Trophoblast cell (in vitro differentiated cells and primary cell): ENCODE results near the gene FPGS.

Source experiments
- DNase-seq, 2 donors: peaks; one replicate each; pipeline ENCODE4 v3.0.0-alpha.2; 2016
- H2AFZ ChIP-seq: 2 replicates; pipeline ENCODE4 v1.6.1; 2013; ENCODE audit warnings: low read length, moderate library complexity, mild to moderate bottlenecking; ENCODE audit not compliant: insufficient read depth, poor library complexity
- H2AK5ac ChIP-seq: 2 replicates; pipeline ENCODE4 v1.6.1; 2013; ENCODE audit warnings: mild to moderate bottlenecking, low read length
- H2BK120ac ChIP-seq: 2 replicates; pipeline ENCODE4 v1.6.1; 2013; ENCODE audit warnings: low read length, mild to moderate bottlenecking, moderate library complexity; ENCODE audit not compliant: insufficient read depth, poor library complexity
- H2BK12ac ChIP-seq: 2 replicates; pipeline ENCODE4 v1.6.1; 2013; ENCODE audit warnings: mild to moderate bottlenecking, low read length, moderate library complexity
- H2BK5ac ChIP-seq: 2 replicates; pipeline ENCODE4 v1.6.1; 2013; ENCODE audit warnings: low read length, low read depth, moderate library complexity, mild to moderate bottlenecking; ENCODE audit not compliant: poor library complexity
- H3K14ac ChIP-seq: 2 replicates; pipeline ENCODE4 v1.6.1; 2013; ENCODE audit warnings: mild to moderate bottlenecking, low read length
- H3K18ac ChIP-seq: 2 replicates; pipeline ENCODE4 v1.6.1; 2013; ENCODE audit warnings: mild to moderate bottlenecking, low read length
- H3K23ac ChIP-seq: 2 replicates; pipeline ENCODE4 v1.6.1; 2013; ENCODE audit warnings: low read length
- H3K27ac ChIP-seq: 2 replicates; pipeline ENCODE4 v1.5.1; 2013; ENCODE audit warnings: low read depth, mild to moderate bottlenecking, inconsistent platforms, low read length, moderate library complexity
- H3K27me3 ChIP-seq: 2 replicates; pipeline ENCODE4 v1.6.1; 2013; ENCODE audit warnings: inconsistent platforms, mild to moderate bottlenecking, low read length, moderate library complexity; ENCODE audit not compliant: insufficient read depth
- H3K36me3 ChIP-seq, 2 experiments: 1 replicate in 1 of 2; 2 replicates in 1 of 2; pipeline ENCODE4 v1.6.1; 2013; ENCODE audit warnings: low read length in 2 of 2, mild to moderate bottlenecking in 2 of 2, moderate library complexity in 1 of 2; ENCODE audit not compliant: insufficient read depth in 2 of 2, control insufficient read depth in 1 of 2
- H3K4ac ChIP-seq: 2 replicates; pipeline ENCODE4 v1.6.1; 2013; ENCODE audit warnings: low read depth, mild to moderate bottlenecking, low read length, moderate library complexity
- H3K4me1 ChIP-seq, 2 experiments: 1 replicate in 1 of 2; 2 replicates in 1 of 2; pipeline ENCODE4 v1.6.1; 2013; ENCODE audit warnings: low read length in 2 of 2, mild to moderate bottlenecking in 2 of 2, moderate library complexity in 1 of 2; ENCODE audit not compliant: insufficient read depth in 2 of 2, control insufficient read depth in 1 of 2
- H3K4me2 ChIP-seq: 2 replicates; pipeline ENCODE4 v1.6.1; 2013; ENCODE audit warnings: inconsistent platforms, mild to moderate bottlenecking, low read length, moderate library complexity
- H3K4me3 ChIP-seq: 2 replicates; pipeline ENCODE4 v1.5.1; 2013; ENCODE audit warnings: mild to moderate bottlenecking, low read depth, low read length, inconsistent platforms
- H3K79me1 ChIP-seq: one replicate; pipeline ENCODE4 v1.6.1; 2013; ENCODE audit warnings: low read length
- H3K79me2 ChIP-seq: 2 replicates; pipeline ENCODE4 v1.6.1; 2013; ENCODE audit warnings: low read length, mild to moderate bottlenecking; ENCODE audit not compliant: control insufficient read depth, insufficient read depth, poor library complexity
- H3K9ac ChIP-seq: 2 replicates; pipeline ENCODE4 v1.6.1; 2013; ENCODE audit warnings: mild to moderate bottlenecking, low read length
- H3K9me3 ChIP-seq: 2 replicates; pipeline ENCODE4 v1.6.1; 2013; ENCODE audit warnings: low read depth, mild to moderate bottlenecking, control low read depth, inconsistent platforms, low read length; ENCODE audit not compliant: insufficient read depth
- H4K12ac ChIP-seq: 2 replicates; pipeline ENCODE4 v1.6.1; 2013; ENCODE audit warnings: low read depth, mild to moderate bottlenecking, low read length, moderate library complexity
- H4K8ac ChIP-seq: 2 replicates; pipeline ENCODE4 v1.6.1; 2013; ENCODE audit warnings: low read depth, mild to moderate bottlenecking, low read length, moderate library complexity
- H4K91ac ChIP-seq: one replicate; pipeline ENCODE4 v1.6.1; 2013; ENCODE audit warnings: low read depth, mild to moderate bottlenecking, low read length, moderate library complexity
- WGBS: extraction: QIAGEN DNeasy Blood & Tissue Kit; methylation state at CpG from one replicate; pipeline ENCODE4 v1.1.7; 2013; ENCODE audit warnings: missing lambda C conversion rate; ENCODE audit not compliant: insufficient read length, insufficient coverage; ENCODE audit errors: extremely low coverage; 5-methylcytosine and 5-hydroxymethylcytosine counted together

FPGS gene

GRCh38 chr9:127796225-127796813, 6.4 kb upstream of the FPGS start:
- no peak overlapping the region for H3K9ac ChIP-seq
- H4K8ac ChIP-seq: no peak overlapping the region
- H3K79me1 ChIP-seq: no peaks in the 10 kb centered on the region
- no peak overlapping the region for H3K18ac ChIP-seq
- no peak overlapping the region for H4K12ac ChIP-seq
- no peak overlapping the region for H3K27ac ChIP-seq
- H3K14ac ChIP-seq: no peak overlapping the region
- no peak overlapping the region for H3K4me2 ChIP-seq
- H3K4me3 ChIP-seq: no peak overlapping the region
- H3K27me3 ChIP-seq: no peaks in the 10 kb centered on the region
- no peak overlapping the region for H2BK120ac ChIP-seq
- no peaks in the 10 kb centered on the region for H3K4me1 ChIP-seq
- no peak for DNase-seq
- H2BK12ac ChIP-seq: no peak overlapping the region
- H3K9me3 ChIP-seq: no peaks in the 10 kb centered on the region
- H3K36me3 ChIP-seq: peaks cover 15 to 16% of the 10 kb centered on the region in 2 experiments
- no peak overlapping the region for H2AK5ac ChIP-seq
- no peak overlapping the region for H3K23ac ChIP-seq
- H2BK5ac ChIP-seq: no peak overlapping the region
- no CpG with 5 or more reads among the region's 8 CpGs for WGBS
- no peak overlapping the region for H3K4ac ChIP-seq
- no peak overlapping the region for H4K91ac ChIP-seq
- no peaks in the 10 kb centered on the region for H3K79me2 ChIP-seq
- H2AFZ ChIP-seq: no peak overlapping the region

GRCh38 chr9:127796852-127797370, 5.8 kb upstream of the FPGS start:
- H3K27me3 ChIP-seq: no peaks in the 10 kb centered on the region
- no peak overlapping the region for H3K4me2 ChIP-seq
- no peak for DNase-seq
- no peak overlapping the region for H3K4me3 ChIP-seq
- H3K9ac ChIP-seq: no peak overlapping the region
- H3K4me1 ChIP-seq: no peaks in the 10 kb centered on the region
- no peak overlapping the region for H2BK120ac ChIP-seq
- H3K79me2 ChIP-seq: no peaks in the 10 kb centered on the region
- H3K14ac ChIP-seq: no peak overlapping the region
- H3K79me1 ChIP-seq: no peaks in the 10 kb centered on the region
- no peak overlapping the region for H2AK5ac ChIP-seq
- H3K36me3 ChIP-seq: peaks cover 10 to 11% of the 10 kb centered on the region in 2 experiments
- WGBS: no CpG with 5 or more reads among the region's 11 CpGs
- no peak overlapping the region for H3K18ac ChIP-seq
- H3K4ac ChIP-seq: no peak overlapping the region
- H2AFZ ChIP-seq: no peak overlapping the region
- H2BK5ac ChIP-seq: no peak overlapping the region
- H3K23ac ChIP-seq: no peak overlapping the region
- H4K91ac ChIP-seq: no peak overlapping the region
- H3K27ac ChIP-seq: no peak overlapping the region
- H4K12ac ChIP-seq: no peak overlapping the region
- no peak overlapping the region for H2BK12ac ChIP-seq
- H3K9me3 ChIP-seq: no peaks in the 10 kb centered on the region
- no peak overlapping the region for H4K8ac ChIP-seq

GRCh38 chr9:127801955-127802575, 617 bp upstream of the FPGS start:
- Histone ChIP-seq H4K8ac (peak overlapping the region; percentile 59), H3K36me3 (peaks cover 4 to 12% of the 10 kb centered on the region in 2 experiments), H3K14ac (peak overlapping the region; percentile 12), H3K27ac (peak overlapping the region; percentile 23), H4K12ac (peak overlapping the region; percentile 17), H3K79me1 (peaks cover 11% of the 10 kb centered on the region), H3K79me2 (peaks cover 8% of the 10 kb centered on the region), H3K4me2 (peak overlapping the region; percentile 85), H2BK12ac (no peak overlapping the region), H3K4ac (no peak overlapping the region), H2AK5ac (no peak overlapping the region), H3K4me3 (peak overlapping the region; percentile 66), H3K4me1 (peaks cover 0 to 14% of the 10 kb centered on the region in 2 experiments), H2BK5ac (peak overlapping the region; percentile 31), H4K91ac (no peak overlapping the region), H3K9me3 (no peaks in the 10 kb centered on the region), H2AFZ (peak overlapping the region; percentile 80), H2BK120ac (peak overlapping the region; percentile 19), H3K27me3 (no peaks in the 10 kb centered on the region), H3K18ac (peak overlapping the region; percentile 12), H3K9ac (peak overlapping the region; percentile 28), H3K23ac (no peak overlapping the region)
- peak in 1 of 2 donors; percentile 14 for DNase-seq
- 100% methylated on average over 1 of the region's 10 CpGs for WGBS

- H3K4me2 ChIP-seq: peak overlapping the region; percentile 97
- H3K9ac ChIP-seq: peak overlapping the region; percentile 79
- peak overlapping the region; percentile 21 for H2BK12ac ChIP-seq
- H3K27me3 ChIP-seq: no peaks in the 10 kb centered on the region
- WGBS: no CpG with 5 or more reads among the region's 18 CpGs
- H2BK5ac ChIP-seq: peak overlapping the region; percentile 80
- peaks cover 19 to 25% of the 10 kb centered on the region in 2 experiments for H3K36me3 ChIP-seq
- peak overlapping the region; percentile 94 for H3K4ac ChIP-seq
- peak overlapping the region; percentile 65 for H2AK5ac ChIP-seq
- peak overlapping the region; percentile 61 for H4K12ac ChIP-seq
- peak overlapping the region; percentile 89 for H4K91ac ChIP-seq
- H3K23ac ChIP-seq: no peak overlapping the region
- peak overlapping the region; percentile 95 for H3K4me3 ChIP-seq
- no peak for DNase-seq
- H2AFZ ChIP-seq: peak overlapping the region; percentile 89
- peaks cover 11% of the 10 kb centered on the region for H3K79me1 ChIP-seq
- peak overlapping the region; percentile 93 for H2BK120ac ChIP-seq
- H3K4me1 ChIP-seq: peaks cover 0 to 14% of the 10 kb centered on the region in 2 experiments
- H3K18ac ChIP-seq: peak overlapping the region; percentile 70
- peak overlapping the region; percentile 68 for H3K27ac ChIP-seq
- peaks cover 8% of the 10 kb centered on the region for H3K79me2 ChIP-seq
- H4K8ac ChIP-seq: peak overlapping the region; percentile 84
- peak overlapping the region; percentile 93 for H3K14ac ChIP-seq
- no peaks in the 10 kb centered on the region for H3K9me3 ChIP-seq
Measured at GRCh38 chr9:127803507-127804352, 1.0 kb downstream of the FPGS start.
